Measurements from ENCODE around the gene PRKCE.

The PRKCE gene

GRCh38 chr2:45651415-45652089 is at the start of gene PRKCE:
PRKCE (plus strand) TSS chr2:45651675.
- DNase-seq = no peak

GRCh38 chr2:45602624-45603023 is 48.9 kb upstream of the PRKCE start:
- DNase-seq = no peak

GRCh38 chr2:45605116-45605515 is 46.4 kb upstream of the PRKCE start:
- DNase-seq = no peak

GRCh38 chr2:45606796-45607195 is 44.7 kb upstream of the PRKCE start:
- DNase-seq = no peak

- no peak for DNase-seq
Observed at GRCh38 chr2:45607701-45608100, 43.8 kb upstream of the PRKCE start.

- DNase-seq = peak; percentile 69
Observed at GRCh38 chr2:45610281-45611019, 41.0 kb upstream of the PRKCE start.

GRCh38 chr2:45611020-45611859 is 40.2 kb upstream of the PRKCE start, which contains the start of gene SRBD1:
SRBD1 (minus strand) TSS chr2:45611267; CDS start chr2:45605441, 5,826 bp downstream.
- peak; percentile 74 for DNase-seq

GRCh38 chr2:45612285-45612684 is 39.2 kb upstream of the PRKCE start:
- no peak for DNase-seq

- no peak for DNase-seq
Observed at GRCh38 chr2:45612731-45613130, 38.7 kb upstream of the PRKCE start.

- no peak for DNase-seq
Observed at GRCh38 chr2:45614330-45614729, 37.1 kb upstream of the PRKCE start.

GRCh38 chr2:45614871-45615415 is 36.5 kb upstream of the PRKCE start:
- no peak for DNase-seq

- DNase-seq = no peak
Observed at GRCh38 chr2:45616658-45617411, 34.6 kb upstream of the PRKCE start.

GRCh38 chr2:45617496-45617895 is 34.0 kb upstream of the PRKCE start:
- no peak for DNase-seq

GRCh38 chr2:45622336-45623075 is 29.0 kb upstream of the PRKCE start:
- no peak for DNase-seq

GRCh38 chr2:45623098-45623497 is 28.4 kb upstream of the PRKCE start:
- DNase-seq = no peak

GRCh38 chr2:45625824-45626223 is 25.7 kb upstream of the PRKCE start:
- DNase-seq = no peak

GRCh38 chr2:45626387-45627221 is 24.9 kb upstream of the PRKCE start:
- DNase-seq = peak; percentile 9

GRCh38 chr2:45627911-45628310 is 23.6 kb upstream of the PRKCE start:
- no peak for DNase-seq

- DNase-seq = no peak
Observed at GRCh38 chr2:45629971-45630370, 21.5 kb upstream of the PRKCE start.

- DNase-seq = no peak
Observed at GRCh38 chr2:45631319-45631718, 20.2 kb upstream of the PRKCE start.

GRCh38 chr2:45631955-45632354 is 19.5 kb upstream of the PRKCE start:
- DNase-seq = no peak

All from NCI-H2029 treated with DMSO at 0.1 percent for 48 hours (cell line).